HEK293 (cell line): ENCODE data around the gene ARHGEF26.

ENCODE experiments used
- CTCF ChIA-PET: fragments of 350-600 bp; formaldehyde crosslinking; extraction: SDS; loops from one replicate; lab custom pipeline; 2021; ENCODE audit warnings: antibody characterized with exemption; lab: Yijun Ruan, JAX
- POLR2A ChIA-PET: fragments of 300-600 bp; formaldehyde crosslinking; extraction: SDS; loops from one replicate; lab custom pipeline; 2020; ENCODE audit warnings: antibody characterized with exemption, inconsistent platforms; lab: Yijun Ruan, JAX
- H3K27ac ChIP-seq: fragments of 200-500 bp; sonication (Bioruptor generic); 2 replicates; pipeline ENCODE4 v1.5.1; 2014; ENCODE audit warnings: low read depth, low read length, control low read depth, inconsistent platforms; ENCODE audit errors: extremely low read depth
- H3K36me3 ChIP-seq, 2 experiments: fragments of 200-500 bp in 1 of 2; sonication (Bioruptor generic) in 1 of 2; 1 replicate in 1 of 2; 2 replicates in 1 of 2; pipeline ENCODE4 v1.5.1; 2014 to 2017; ENCODE audit warnings: inconsistent platforms in 2 of 2, low read length in 2 of 2; ENCODE audit not compliant: control insufficient read depth in 2 of 2, insufficient read depth in 1 of 2
- H3K4me1 ChIP-seq: fragments of 200-500 bp; sonication (Bioruptor generic); 2 replicates; pipeline ENCODE4 v1.5.1; 2014; ENCODE audit warnings: mild to moderate bottlenecking, low read length, inconsistent platforms; ENCODE audit not compliant: control insufficient read depth, insufficient read depth
- H3K4me3 ChIP-seq: 2 replicates; pipeline ENCODE4 v1.5.1; 2011; ENCODE audit warnings: low read depth, mild to moderate bottlenecking, control low read depth, low read length, moderate library complexity
- H3K9me3 ChIP-seq: fragments of 200-500 bp; sonication (Bioruptor generic); 2 replicates; pipeline ENCODE4 v1.5.1; 2014; ENCODE audit warnings: low read depth, low read length, inconsistent platforms; ENCODE audit not compliant: control insufficient read depth, insufficient read depth
- GFI1B ChIP-seq: fragments of 450-650 bp; formaldehyde crosslinking; IDR thresholded peaks from 2 replicates; pipeline ENCODE4 v1.5.1; 2016; ENCODE audit warnings: missing biosample characterization, missing genetic modification characterization
- HOXA7 ChIP-seq: sonication (generic); formaldehyde crosslinking; IDR thresholded peaks from 2 replicates; pipeline ENCODE4 v1.8.1; 2022; ENCODE audit warnings: missing genetic modification reagents, borderline replicate concordance
- PRDM2 ChIP-seq: fragments of 450-650 bp; formaldehyde crosslinking; IDR thresholded peaks from 2 replicates; pipeline ENCODE4 v1.5.1; 2016; ENCODE audit warnings: missing biosample characterization, missing genetic modification characterization, borderline replicate concordance
- PRDM6 ChIP-seq: fragments of 450-650 bp; formaldehyde crosslinking; IDR thresholded peaks from 2 replicates; pipeline ENCODE4 v1.5.1; 2017; ENCODE audit warnings: missing biosample characterization, missing genetic modification characterization
- ZIC2 ChIP-seq: fragments of 450-650 bp; formaldehyde crosslinking; IDR thresholded peaks from 2 replicates; pipeline ENCODE4 v1.5.1; 2016; ENCODE audit warnings: missing biosample characterization, missing genetic modification characterization
- ZNF146 ChIP-seq: fragments of 450-650 bp; formaldehyde crosslinking; IDR thresholded peaks from 2 replicates; pipeline ENCODE4 v1.5.1; 2016; ENCODE audit warnings: missing biosample characterization, missing genetic modification characterization
- ZNF184 ChIP-seq: fragments of 450-650 bp; IDR thresholded peaks from 2 replicates; pipeline ENCODE4 v1.5.1; 2018; ENCODE audit warnings: missing biosample characterization, mild to moderate bottlenecking, missing genetic modification characterization
- ZNF416 ChIP-seq: fragments of 450-650 bp; formaldehyde crosslinking; IDR thresholded peaks from 2 replicates; pipeline ENCODE4 v1.5.1; 2016; ENCODE audit warnings: missing biosample characterization, missing genetic modification characterization
- ZNF488 ChIP-seq: fragments of 450-650 bp; formaldehyde crosslinking; IDR thresholded peaks from 2 replicates; pipeline ENCODE4 v1.5.1; 2016; ENCODE audit warnings: missing biosample characterization, missing genetic modification characterization
- ZNF549 ChIP-seq: fragments of 450-650 bp; IDR thresholded peaks from 2 replicates; pipeline ENCODE4 v1.5.1; 2018; ENCODE audit warnings: missing biosample characterization, missing genetic modification characterization, mild to moderate bottlenecking, inconsistent platforms, moderate library complexity
- ZNF654 ChIP-seq: fragments of 450-650 bp; formaldehyde crosslinking; IDR thresholded peaks from 2 replicates; pipeline ENCODE4 v1.5.1; 2016; ENCODE audit warnings: low read depth, missing biosample characterization, missing genetic modification characterization
- ZNF677 ChIP-seq: fragments of 450-650 bp; IDR thresholded peaks from 2 replicates; pipeline ENCODE4 v1.5.0; 2018; ENCODE audit warnings: missing biosample characterization, mild to moderate bottlenecking, missing genetic modification characterization, moderate library complexity
- TF ChIP-seq, protein P1 (sequence below): fragments of 450-650 bp; formaldehyde crosslinking; IDR thresholded peaks from 2 replicates; pipeline ENCODE4 v1.5.1; 2016; ENCODE audit warnings: missing biosample characterization, missing genetic modification characterization
- TF ChIP-seq, protein P2 (sequence below): fragments of 450-650 bp; formaldehyde crosslinking; IDR thresholded peaks from 2 replicates; pipeline ENCODE4 v1.5.1; 2016; ENCODE audit warnings: missing biosample characterization, missing genetic modification characterization

Gene ARHGEF26

DNA sequence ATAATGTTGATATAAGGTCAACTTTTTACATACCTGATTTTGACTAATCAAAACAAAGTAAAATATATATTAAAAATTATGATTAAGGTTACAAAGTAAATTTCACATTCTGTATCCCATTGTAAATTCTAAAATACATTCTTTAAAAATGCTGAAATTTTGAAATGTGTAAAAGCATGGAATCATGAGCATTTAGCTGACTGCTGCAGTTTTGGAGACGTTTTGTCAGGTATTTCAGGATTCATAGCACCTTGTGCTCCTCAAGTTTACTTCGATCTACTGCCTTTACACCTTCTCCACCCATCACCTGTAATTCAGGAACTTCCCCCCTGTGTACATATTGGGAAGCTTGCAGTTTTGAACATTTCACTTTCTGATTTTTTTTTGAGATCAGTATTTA, 71.0 kb downstream of the ARHGEF26 start:
- ChIA-PET CTCF (interaction anchor here (0.6 kb wide), 1 partner anchor 383 kb away, joined by 3 read pairs; no protein-coding TSS in a partner anchor), POLR2A (no interaction called here)
- no peaks in the 10 kb centered on the region for H3K4me1 ChIP-seq
- no peak overlapping the region for H3K27ac ChIP-seq
- H3K9me3 ChIP-seq = no peaks in the 10 kb centered on the region
- no peak overlapping the region for H3K4me3 ChIP-seq
- H3K36me3 ChIP-seq = peaks cover 0 to 32% of the 10 kb centered on the region in 2 experiments; a peak in 1 of 3 replicates
- TF ChIP-seq ZIC2 (tag by site-specific recombination) = no peak
- no peak for TF ChIP-seq ZNF146
- no peak for TF ChIP-seq HOXA7
- no peak for TF ChIP-seq ZNF184 (tag by site-specific recombination)
- no peak for TF ChIP-seq GFI1B (tag by site-specific recombination)
- TF ChIP-seq ZNF677 (tag by site-specific recombination) = no peak
- no peak for TF ChIP-seq ZNF654
- no peak for TF ChIP-seq PRDM2 (tag by site-specific recombination)
- TF ChIP-seq ZNF549 (tag by site-specific recombination) = no peak
- TF ChIP-seq ZNF488 (tag by site-specific recombination) = no peak
- TF ChIP-seq, protein P1, sequence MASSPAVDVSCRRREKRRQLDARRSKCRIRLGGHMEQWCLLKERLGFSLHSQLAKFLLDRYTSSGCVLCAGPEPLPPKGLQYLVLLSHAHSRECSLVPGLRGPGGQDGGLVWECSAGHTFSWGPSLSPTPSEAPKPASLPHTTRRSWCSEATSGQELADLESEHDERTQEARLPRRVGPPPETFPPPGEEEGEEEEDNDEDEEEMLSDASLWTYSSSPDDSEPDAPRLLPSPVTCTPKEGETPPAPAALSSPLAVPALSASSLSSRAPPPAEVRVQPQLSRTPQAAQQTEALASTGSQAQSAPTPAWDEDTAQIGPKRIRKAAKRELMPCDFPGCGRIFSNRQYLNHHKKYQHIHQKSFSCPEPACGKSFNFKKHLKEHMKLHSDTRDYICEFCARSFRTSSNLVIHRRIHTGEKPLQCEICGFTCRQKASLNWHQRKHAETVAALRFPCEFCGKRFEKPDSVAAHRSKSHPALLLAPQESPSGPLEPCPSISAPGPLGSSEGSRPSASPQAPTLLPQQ (tag by site-specific recombination) = no peak
- TF ChIP-seq, protein P2, sequence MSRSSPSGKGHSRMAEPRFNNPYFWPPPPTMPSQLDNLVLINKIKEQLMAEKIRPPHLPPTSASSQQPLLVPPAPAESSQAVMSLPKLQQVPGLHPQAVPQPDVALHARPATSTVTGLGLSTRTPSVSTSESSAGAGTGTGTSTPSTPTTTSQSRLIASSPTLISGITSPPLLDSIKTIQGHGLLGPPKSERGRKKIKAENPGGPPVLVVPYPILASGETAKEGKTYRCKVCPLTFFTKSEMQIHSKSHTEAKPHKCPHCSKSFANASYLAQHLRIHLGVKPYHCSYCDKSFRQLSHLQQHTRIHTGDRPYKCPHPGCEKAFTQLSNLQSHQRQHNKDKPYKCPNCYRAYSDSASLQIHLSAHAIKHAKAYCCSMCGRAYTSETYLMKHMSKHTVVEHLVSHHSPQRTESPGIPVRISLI (tag by site-specific recombination) = no peak
- TF ChIP-seq, all 188 proteins: peak for 0

DNA sequence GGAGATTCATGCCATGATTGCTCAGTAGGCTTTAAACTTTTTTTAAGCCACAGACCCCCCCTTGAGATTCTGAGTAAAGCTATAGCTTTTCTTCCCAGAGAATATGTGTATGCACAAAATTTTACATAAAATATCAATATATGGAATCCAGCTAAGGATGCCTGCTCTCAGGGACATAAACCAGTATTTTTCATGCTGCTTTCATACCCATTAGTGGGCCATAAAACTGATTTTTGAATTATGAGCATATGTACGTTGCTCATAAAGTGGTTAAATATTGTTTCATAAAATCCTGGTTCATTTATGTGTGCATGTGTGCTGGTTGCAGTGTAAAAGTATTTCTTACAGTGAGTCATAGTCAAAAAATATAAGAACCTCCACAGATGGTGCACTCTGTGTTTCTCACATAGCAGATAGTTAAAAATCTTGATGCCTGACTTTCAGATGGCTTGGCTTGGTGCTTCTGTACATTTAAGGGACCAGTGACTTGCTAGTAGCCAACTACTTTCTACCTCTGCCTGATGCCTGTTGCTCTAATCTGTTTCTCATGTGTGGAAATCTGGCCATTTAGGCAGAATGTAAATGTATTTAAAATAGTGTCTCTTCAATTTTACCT, 71.9 kb downstream of the ARHGEF26 start:
- TF ChIP-seq PRDM6 (tag by site-specific recombination) (0 out of 2 replicates have a peak, but pooled peaks have one; percentile 40), ZNF416 (tag by site-specific recombination) (no peak)
- ChIA-PET POLR2A (no interaction called here), CTCF (no interaction called here)
- H3K4me1 ChIP-seq = no peaks in the 10 kb centered on the region
- H3K27ac ChIP-seq = no peak overlapping the region
- H3K9me3 ChIP-seq = no peaks in the 10 kb centered on the region
- no peak overlapping the region for H3K4me3 ChIP-seq
- H3K36me3 ChIP-seq = peaks cover 0 to 32% of the 10 kb centered on the region in 2 experiments; a peak in 1 of 3 replicates
